Natural killer cell (primary cell): Measurements from ENCODE around the gene TAL1. TPM values are rescaled to one million over a fixed set of nuclear protein-coding genes. Genes with fewer than 3 reads are reported as not detected.

Source experiments
- ATAC-seq, 3 donors: fragments of 150-1000 bp in 2 of 3; fragments of 200-7000 bp in 1 of 3; cut with Tn5 transposase; 1 replicate in 1 of 3; 2 replicates in 2 of 3; pipeline ENCODE4 v1.10.0; 2021; ENCODE audit warnings: mild to moderate bottlenecking in 2 of 3, moderate library complexity in 2 of 3
- DNase-seq, 2 donors: peaks; one replicate each; pipeline versions ENCODE4 v3.0.0 to v3.0.0-alpha.2; 2013 to 2021; ENCODE audit warnings: mixed read lengths in 1 of 2
- H3K27ac ChIP-seq: one replicate; pipeline ENCODE4 v1.5.1; 2013; ENCODE audit warnings: mild to moderate bottlenecking, low read length
- H3K27me3 ChIP-seq: one replicate; pipeline ENCODE4 v1.6.1; 2013; ENCODE audit warnings: low read length; ENCODE audit not compliant: control insufficient read depth, insufficient read depth
- H3K36me3 ChIP-seq: one replicate; pipeline ENCODE4 v1.6.1; 2013; ENCODE audit warnings: low read length; ENCODE audit not compliant: control insufficient read depth, insufficient read depth
- H3K4me1 ChIP-seq: one replicate; pipeline ENCODE4 v1.6.1; 2013; ENCODE audit warnings: low read length; ENCODE audit not compliant: control insufficient read depth, insufficient read depth
- H3K4me3 ChIP-seq: one replicate; pipeline ENCODE4 v1.5.1; 2013; ENCODE audit warnings: low read length
- H3K9me3 ChIP-seq: one replicate; pipeline ENCODE4 v1.6.1; 2013; ENCODE audit warnings: low read length; ENCODE audit not compliant: control insufficient read depth, insufficient read depth
- H3K27ac Mint-ChIP-seq, 2 donors: one replicate each; pipeline ENCODE4 v1.8.0; 2022; ENCODE audit warnings: mild to moderate bottlenecking in 2 of 2, mixed read lengths in 2 of 2, moderate library complexity in 1 of 2
- H3K27me3 Mint-ChIP-seq, 2 donors: one replicate each; pipeline ENCODE4 v1.8.0; 2022; ENCODE audit warnings: low read depth in 2 of 2, mixed read lengths in 2 of 2
- H3K36me3 Mint-ChIP-seq: one replicate; pipeline ENCODE4 v1.8.0; 2022; ENCODE audit warnings: mixed read lengths
- H3K4me1 Mint-ChIP-seq, 2 donors: one replicate each; pipeline ENCODE4 v1.8.0; 2022; ENCODE audit warnings: mixed read lengths in 2 of 2
- H3K4me3 Mint-ChIP-seq: one replicate; pipeline ENCODE4 v1.8.0; 2022; ENCODE audit warnings: mild to moderate bottlenecking, moderate library complexity, mixed read lengths
- H3K9me3 Mint-ChIP-seq, 2 donors: one replicate each; pipeline ENCODE4 v1.8.0; 2022; ENCODE audit warnings: mixed read lengths in 2 of 2
- CTCF ChIP-seq: fragments of 200-600 bp; IDR thresholded peaks from one replicate; pipeline ENCODE4 v1.8.0; 2022; ENCODE audit warnings: antibody characterized with exemption
- WGBS: methylation state at CpG from one replicate; pipeline ENCODE4 v1.1.7; 2013; ENCODE audit warnings: missing lambda C conversion rate; ENCODE audit not compliant: insufficient coverage; 5-methylcytosine and 5-hydroxymethylcytosine counted together
- intact Hi-C: fragments of 100-400 bp; cut with micrococcal nuclease; formaldehyde crosslinking; loops from one replicate; pipeline ENCODE4 v1.14.2; 2022
- total RNA-seq, 4 donors: library from RNA; stranded (reverse); fragments of 120-200 nt in 1 of 4; gene quantifications; one replicate each; pipeline versions ENCODE4 v1.2.3 to v1.2.4, GENCODE V29; 2013 to 2022

The TAL1 gene
- total RNA-seq, 3 donors from 2014 or later (not counting 1 experiment from before 2014, with no cell fraction given): 0.91 to 6.7 (median 3.5) TPM

- no peak for DNase-seq
- Histone ChIP-seq H3K27ac (no peak overlapping the region), H3K4me3 (no peak overlapping the region), H3K36me3 (no peaks in the 10 kb centered on the region), H3K4me1 (no peaks in the 10 kb centered on the region), H3K9me3 (no peaks in the 10 kb centered on the region), H3K27me3 (no peaks in the 10 kb centered on the region)
- no peak for TF ChIP-seq CTCF
- no peak overlapping the region for H3K27ac Mint-ChIP-seq
- ATAC-seq: no peak
- peaks cover 2 to 4% of the 10 kb centered on the region in 2 donors for H3K27me3 Mint-ChIP-seq
- intact Hi-C loops: no loop called here
- 91% methylated on average over 1 of the region's 3 CpGs for WGBS
- H3K4me3 Mint-ChIP-seq: no peak overlapping the region
- no peaks in the 10 kb centered on the region for H3K9me3 Mint-ChIP-seq
- H3K4me1 Mint-ChIP-seq: no peaks in the 10 kb centered on the region
- H3K36me3 Mint-ChIP-seq: no peaks in the 10 kb centered on the region
These were observed 17.7 kb upstream of the TAL1 start for GRCh38 chr1:47249755-47250154.

- Mint-ChIP-seq H3K36me3 (no peaks in the 10 kb centered on the region), H3K27ac (no peak overlapping the region), H3K4me1 (peaks cover 0 to 2% of the 10 kb centered on the region in 2 donors), H3K27me3 (peaks cover 18% of the 10 kb centered on the region in 2 donors), H3K4me3 (no peak overlapping the region), H3K9me3 (no peaks in the 10 kb centered on the region)
- H3K36me3 ChIP-seq: no peaks in the 10 kb centered on the region
- no peak for TF ChIP-seq CTCF
- 73% methylated on average over 3 of the region's 3 CpGs for WGBS
- DNase-seq: no peak
- H3K4me1 ChIP-seq: no peaks in the 10 kb centered on the region
- H3K9me3 ChIP-seq: no peaks in the 10 kb centered on the region
- no peak for ATAC-seq
- intact Hi-C loops: no loop called here
- no peak overlapping the region for H3K27ac ChIP-seq
- H3K4me3 ChIP-seq: no peak overlapping the region
- no peaks in the 10 kb centered on the region for H3K27me3 ChIP-seq
These were observed 12.4 kb upstream of the TAL1 start for GRCh38 chr1:47244339-47244862.

GRCh38 chr1:47243910-47244309 lies 11.9 kb upstream of the TAL1 start:
- no peak for ATAC-seq
- no peak for TF ChIP-seq CTCF
- Mint-ChIP-seq H3K27me3 (peaks cover 20 to 22% of the 10 kb centered on the region in 2 donors), H3K36me3 (no peaks in the 10 kb centered on the region), H3K4me3 (no peak overlapping the region), H3K9me3 (no peaks in the 10 kb centered on the region), H3K27ac (no peak overlapping the region), H3K4me1 (peaks cover 0 to 6% of the 10 kb centered on the region in 2 donors)
- intact Hi-C loops: no loop called here
- Histone ChIP-seq H3K36me3 (no peaks in the 10 kb centered on the region), H3K9me3 (no peaks in the 10 kb centered on the region), H3K27ac (no peak overlapping the region), H3K27me3 (no peaks in the 10 kb centered on the region), H3K4me1 (no peaks in the 10 kb centered on the region), H3K4me3 (no peak overlapping the region)
- DNase-seq: no peak
- 76% methylated on average over 4 of the region's 5 CpGs for WGBS
